ENCODE results near the gene CAPRIN2.

- TF ChIP-seq CTCF (conservative IDR thresholded peaks at IDR 0.05) (no peak), ZFX (IDR thresholded peaks at IDR 0.05) (no peak)
These were observed 60.1 kb downstream of the CAPRIN2 start for GRCh38 chr12:30694412-30695198.

Measured in C4-2B (cell line).